Activated naive CD4-positive, alpha-beta T cell treated with anti-CD3 and anti-CD28 coated beads for 36 hours (primary cell): Measurements from ENCODE around the gene MORF4L2. TPM values are rescaled to one million over a fixed set of nuclear protein-coding genes. Genes with fewer than 3 reads are reported as not detected.
A peak's percentile ranks its signal among the peaks of the same experiment; 100 is the strongest.
"Not testable (repeated sequence)": the region's sequence is repeated elsewhere in the genome, so short reads cannot be mapped to it uniquely, and the experiment has no call there.

ENCODE experiments used
- CTCF ChIA-PET: fragments of 350-600 bp; sonication (Branson Sonifier 250); formaldehyde crosslinking; loops from one replicate; lab custom pipeline; 2021; ENCODE audit warnings: antibody characterized with exemption; lab: Charles Lee
- DNase-seq: peaks from one replicate; pipeline ENCODE4 v3.0.0-alpha.2; 2020
- H3K27ac Mint-ChIP-seq: one replicate; pipeline ENCODE4 v1.8.0; 2021; ENCODE audit warnings: mild to moderate bottlenecking, mixed read lengths
- H3K27me3 Mint-ChIP-seq: one replicate; pipeline ENCODE4 v1.8.0; 2021; ENCODE audit warnings: low read depth, mixed read lengths
- H3K36me3 Mint-ChIP-seq: one replicate; pipeline ENCODE4 v1.8.0; 2021; ENCODE audit warnings: low read depth, mixed read lengths
- H3K4me1 Mint-ChIP-seq: one replicate; pipeline ENCODE4 v1.8.0; 2021; ENCODE audit warnings: low read depth, mixed read lengths
- H3K4me3 Mint-ChIP-seq: one replicate; pipeline ENCODE4 v1.8.0; 2021; ENCODE audit warnings: mild to moderate bottlenecking, moderate library complexity, mixed read lengths
- H3K9me3 Mint-ChIP-seq: one replicate; pipeline ENCODE4 v1.8.0; 2021; ENCODE audit warnings: mixed read lengths
- intact Hi-C: fragments of 100-400 bp; cut with micrococcal nuclease; formaldehyde crosslinking; loops from one replicate; pipeline ENCODE4 v1.15.1; 2023
- total RNA-seq, 2 experiments: library from RNA; stranded (reverse); gene quantifications; one replicate each; pipeline ENCODE4 v1.2.3, GENCODE V29; 2021

Gene MORF4L2
- total RNA-seq, 2 experiments from 2014 or later, result 181 to 183 TPM

GRCh38 chrX:103644125-103644524, 42.4 kb downstream of the MORF4L2 start:
- H3K4me1 Mint-ChIP-seq, result no peaks in the 10 kb centered on the region
- no peaks in the 10 kb centered on the region for H3K36me3 Mint-ChIP-seq
- H3K4me3 Mint-ChIP-seq, result no peak overlapping the region
- CTCF ChIA-PET, result no interaction called here
- H3K9me3 Mint-ChIP-seq, result no peaks in the 10 kb centered on the region
- DNase-seq, result no peak
- intact Hi-C loops, result no loop called here
- H3K27me3 Mint-ChIP-seq, result no peaks in the 10 kb centered on the region
- H3K27ac Mint-ChIP-seq, result no peak overlapping the region

DNA sequence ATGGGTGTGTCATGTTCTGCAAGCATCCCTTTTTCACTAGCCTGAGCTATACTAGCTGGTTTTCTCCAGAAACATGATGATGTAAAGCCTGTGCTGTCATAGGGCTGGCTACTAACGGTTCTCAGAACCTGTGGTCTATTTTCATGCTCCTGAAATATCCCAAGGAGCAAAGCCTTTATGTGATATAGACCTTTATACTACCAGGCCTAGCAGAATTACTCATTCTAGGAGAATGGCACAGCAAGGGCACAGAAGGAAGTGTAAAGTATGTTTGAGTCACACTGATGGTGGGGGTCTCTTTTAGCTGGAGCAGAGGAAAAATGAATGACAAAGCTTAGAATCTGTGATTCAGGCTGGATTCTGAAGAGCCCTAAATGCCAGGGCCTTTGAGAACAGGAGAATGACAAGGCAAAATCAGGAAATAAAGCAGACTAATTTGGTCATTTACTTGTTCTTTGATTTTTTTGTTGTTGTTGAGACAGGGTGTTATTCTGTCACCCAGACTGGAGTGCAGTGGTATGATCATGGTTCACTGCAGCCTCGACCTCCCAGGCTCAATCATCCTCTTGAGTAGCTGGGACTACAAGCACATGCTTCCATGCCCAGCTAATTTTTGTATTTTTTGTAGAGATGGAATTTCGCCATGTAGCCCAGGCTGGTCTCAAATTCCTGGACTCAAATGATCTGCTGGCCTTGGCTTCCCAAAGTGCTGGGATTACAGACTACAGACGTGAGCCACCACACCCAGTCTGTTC, 45.9 kb downstream of the MORF4L2 start:
- H3K36me3 Mint-ChIP-seq, result no peaks in the 10 kb centered on the region
- intact Hi-C loops, result no loop called here
- H3K4me3 Mint-ChIP-seq, result no peak overlapping the region
- no peak for DNase-seq
- no peaks in the 10 kb centered on the region for H3K27me3 Mint-ChIP-seq
- no peaks in the 10 kb centered on the region for H3K4me1 Mint-ChIP-seq
- CTCF ChIA-PET, result no interaction called here
- H3K27ac Mint-ChIP-seq, result no peak overlapping the region
- no peaks in the 10 kb centered on the region for H3K9me3 Mint-ChIP-seq

DNA sequence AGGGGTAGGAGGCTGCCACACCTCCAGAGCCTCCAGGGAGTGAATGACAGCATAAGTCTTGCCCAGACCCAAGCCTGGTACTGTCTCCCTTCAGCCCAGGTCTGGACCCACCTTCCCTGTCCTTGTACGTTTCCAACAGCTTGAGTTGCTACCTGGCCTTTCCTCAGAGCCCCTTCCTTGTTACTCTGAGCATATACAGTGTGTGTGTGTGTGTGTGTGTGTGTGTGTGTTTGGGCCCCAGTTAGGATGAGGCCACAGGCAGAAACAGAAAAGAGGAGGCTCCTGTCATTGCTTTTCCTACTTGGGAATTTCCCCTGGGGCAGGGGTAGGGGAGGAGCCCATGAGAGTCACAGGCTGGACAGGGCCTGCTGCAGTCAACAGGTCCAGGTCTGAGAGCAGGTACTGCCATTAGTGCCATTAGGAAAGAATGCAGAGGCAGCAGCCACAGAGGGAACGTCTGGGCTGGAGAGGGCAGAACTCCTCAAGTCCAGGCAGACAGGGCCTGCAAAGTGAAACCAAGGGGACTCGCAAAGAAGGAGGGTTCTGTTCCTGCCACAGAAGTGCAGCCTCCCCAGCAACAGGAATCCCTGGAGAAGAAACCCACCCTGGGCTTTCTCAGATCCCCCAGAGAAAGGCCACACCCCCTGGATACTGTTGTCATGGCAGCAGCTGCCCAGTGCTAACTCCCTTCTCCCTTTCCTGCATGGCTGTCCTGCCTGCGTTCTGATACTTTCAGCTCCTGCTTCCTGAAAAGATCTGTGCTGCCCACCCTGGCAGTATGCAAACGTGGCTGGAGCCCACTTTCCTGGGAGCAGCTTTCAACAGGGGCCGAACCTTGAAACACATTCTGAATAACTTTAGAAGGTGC, 47.8 kb downstream of the MORF4L2 start:
- not testable (repeated sequence) for H3K27ac Mint-ChIP-seq

DNA sequence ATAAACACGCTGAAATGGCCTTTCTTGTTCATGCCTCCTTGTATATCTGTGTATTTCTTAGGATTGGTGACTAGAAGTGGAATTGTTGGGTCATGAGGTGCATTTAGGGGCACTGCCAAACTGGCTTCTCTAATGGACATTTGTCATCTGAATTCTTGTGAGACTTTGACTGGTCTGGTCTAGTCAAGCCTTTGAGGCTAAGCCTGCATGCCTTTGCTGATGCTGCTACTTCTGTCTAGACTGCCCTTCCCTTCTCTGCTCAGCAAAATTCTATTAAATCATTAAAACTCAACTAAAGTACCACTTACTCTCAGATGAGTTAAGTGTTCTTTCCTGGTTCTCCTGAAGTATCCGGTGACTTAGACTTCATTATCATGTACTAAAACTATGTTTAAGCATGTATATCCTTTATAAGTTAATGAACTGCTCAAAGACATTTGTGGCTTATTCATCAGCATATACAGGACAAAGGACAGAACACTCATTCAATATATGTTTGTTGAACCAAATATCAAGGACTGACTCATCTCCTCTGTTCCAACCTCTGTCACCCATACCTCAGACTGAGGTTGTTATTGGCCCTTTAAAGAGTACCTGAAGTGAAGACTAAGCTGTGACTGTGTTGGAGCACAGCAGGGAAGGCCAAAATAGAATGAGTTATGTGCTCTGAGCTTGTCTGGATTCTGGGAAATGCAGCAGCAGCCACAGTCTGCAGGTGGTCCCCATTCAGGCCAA, 48.7 kb downstream of the MORF4L2 start:
- Mint-ChIP-seq H3K4me3 (no peak overlapping the region), H3K36me3 (no peaks in the 10 kb centered on the region), H3K4me1 (no peaks in the 10 kb centered on the region), H3K27me3 (no peaks in the 10 kb centered on the region), H3K9me3 (no peaks in the 10 kb centered on the region), H3K27ac (no peak overlapping the region)
- CTCF ChIA-PET, result no interaction called here
- DNase-seq, result no peak
- intact Hi-C loops, result no loop called here

More for the DNA sequence above, 47.8 kb downstream of the MORF4L2 start:
- intact Hi-C loops, CTCF ChIA-PET, H3K27me3 Mint-ChIP-seq, H3K9me3 Mint-ChIP-seq, H3K4me1 Mint-ChIP-seq, H3K36me3 Mint-ChIP-seq, H3K4me3 Mint-ChIP-seq, DNase-seq: not testable (repeated sequence)

DNA sequence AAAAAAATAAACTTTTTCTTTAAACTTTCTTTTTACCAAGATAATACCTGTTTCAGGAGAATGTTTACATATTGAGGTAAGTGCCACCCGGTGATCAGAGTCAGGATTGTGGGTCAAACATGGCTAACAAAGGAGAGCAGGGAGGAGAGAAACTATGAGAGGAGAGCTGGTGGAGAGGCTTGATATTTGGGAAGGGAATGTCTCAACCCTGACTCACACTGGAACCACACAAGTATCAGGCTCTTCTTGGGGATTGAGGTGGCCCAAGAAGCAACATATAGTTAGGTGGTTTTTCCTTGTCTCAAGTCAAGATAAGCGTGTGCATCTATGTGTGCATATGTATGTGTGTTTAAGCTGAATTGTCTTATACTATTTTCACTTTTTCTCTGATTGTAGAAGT, 51.1 kb downstream of the MORF4L2 start:
- DNase-seq, result no peak
- Mint-ChIP-seq H3K36me3 (no peaks in the 10 kb centered on the region), H3K27ac (no peak overlapping the region), H3K9me3 (no peaks in the 10 kb centered on the region), H3K4me1 (no peaks in the 10 kb centered on the region), H3K27me3 (no peaks in the 10 kb centered on the region), H3K4me3 (no peak overlapping the region)
- intact Hi-C loops, result no loop called here
- CTCF ChIA-PET, result no interaction called here

DNA sequence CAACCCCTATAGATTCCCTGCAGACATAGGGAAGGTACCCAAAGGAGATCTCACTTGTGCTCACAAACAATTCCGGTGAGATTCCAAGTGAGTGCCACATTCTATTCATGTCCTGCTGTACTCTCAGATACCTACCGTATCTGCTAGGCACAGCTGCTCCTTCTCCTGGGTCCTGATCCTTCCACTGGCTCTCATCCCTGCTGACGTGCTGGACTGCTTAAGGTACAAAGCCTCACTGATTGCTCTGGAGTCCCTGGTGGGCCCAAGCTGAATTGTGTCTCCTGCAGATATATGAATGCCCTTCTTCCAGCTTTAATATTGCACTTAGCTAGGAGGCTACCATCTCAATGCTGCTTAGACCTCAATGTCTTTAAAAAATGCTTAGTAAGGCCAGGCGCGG, 55.4 kb downstream of the MORF4L2 start:
- Mint-ChIP-seq H3K27ac (no peak overlapping the region), H3K9me3 (no peaks in the 10 kb centered on the region), H3K4me1 (peaks cover 19% of the 10 kb centered on the region), H3K36me3 (no peaks in the 10 kb centered on the region), H3K27me3 (no peaks in the 10 kb centered on the region), H3K4me3 (no peak overlapping the region)
- CTCF ChIA-PET, result interaction anchor here (0.6 to 1.1 kb wide), 3 partner anchors 17 to 505 kb away, joined by 3 read pairs; no protein-coding TSS in a partner anchor
- intact Hi-C loops, result no loop called here
- DNase-seq, result no peak

- H3K27ac Mint-ChIP-seq, result no peak overlapping the region
- H3K4me3 Mint-ChIP-seq, result peak overlapping the region; percentile 87
- H3K4me1 Mint-ChIP-seq, result peaks cover 19% of the 10 kb centered on the region
- DNase-seq, result no peak
- CTCF ChIA-PET, result interaction anchor here (0.6 to 0.7 kb wide), 2 partner anchors 55 to 81 kb away, joined by 3 read pairs; partner anchors contain the start of gene TMEM31
- H3K36me3 Mint-ChIP-seq, result no peaks in the 10 kb centered on the region
- intact Hi-C loops, result no loop called here
- no peaks in the 10 kb centered on the region for H3K27me3 Mint-ChIP-seq
- no peaks in the 10 kb centered on the region for H3K9me3 Mint-ChIP-seq
These were observed 56.4 kb downstream of the MORF4L2 start for GRCh38 chrX:103630171-103630511.

DNA sequence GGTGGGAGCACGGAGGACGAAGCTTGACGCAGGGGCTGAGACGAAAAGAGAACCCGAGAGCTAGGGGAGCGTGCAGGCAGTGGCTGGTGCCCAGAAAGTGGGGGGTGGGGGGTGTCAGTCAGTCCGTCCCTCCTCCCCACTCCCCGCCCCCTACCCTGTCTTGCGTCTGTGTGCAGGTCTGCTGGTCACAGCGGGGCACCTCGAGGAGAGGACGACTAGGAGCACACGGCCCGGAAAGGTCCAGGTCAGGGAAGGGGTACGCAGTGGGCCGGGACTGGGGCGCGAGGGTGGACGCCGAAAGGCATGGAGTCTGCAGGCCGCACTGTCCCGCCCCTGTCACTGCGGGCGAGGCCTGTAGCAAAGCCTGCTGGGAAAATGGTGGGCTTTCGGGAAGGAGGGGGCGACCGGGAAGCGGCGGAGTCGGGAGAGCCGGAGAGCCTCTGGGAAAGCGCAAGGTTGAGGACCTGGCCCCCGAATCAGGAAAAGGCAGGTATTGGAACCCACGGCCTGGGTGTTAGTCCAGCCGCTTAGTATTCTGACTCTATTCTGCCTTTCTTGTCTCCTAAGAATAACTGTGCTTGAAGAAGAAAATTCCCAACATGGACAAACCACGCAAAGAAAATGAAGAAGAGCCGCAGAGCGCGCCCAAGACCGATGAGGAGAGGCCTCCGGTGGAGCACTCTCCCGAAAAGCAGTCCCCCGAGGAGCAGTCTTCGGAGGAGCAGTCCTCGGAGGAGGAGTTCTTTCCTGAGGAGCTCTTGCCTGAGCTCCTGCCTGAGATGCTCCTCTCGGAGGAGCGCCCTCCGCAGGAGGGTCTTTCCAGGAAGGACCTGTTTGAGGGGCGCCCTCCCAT, 57.0 kb downstream of the MORF4L2 start:
- H3K4me1 Mint-ChIP-seq, result peaks cover 19% of the 10 kb centered on the region
- peak overlapping the region; percentile 87 for H3K4me3 Mint-ChIP-seq
- peak overlapping the region; percentile 87 for H3K27ac Mint-ChIP-seq
- intact Hi-C loops, result loop anchor here (2.0 to 5.0 kb wide), 4 partner anchors 21 to 289 kb away; no protein-coding TSS in a partner anchor
- no peaks in the 10 kb centered on the region for H3K9me3 Mint-ChIP-seq
- H3K27me3 Mint-ChIP-seq, result no peaks in the 10 kb centered on the region
- H3K36me3 Mint-ChIP-seq, result no peaks in the 10 kb centered on the region
- CTCF ChIA-PET, result interaction anchor here (0.6 to 0.7 kb wide), 2 partner anchors 55 to 574 kb away, joined by 3 read pairs; no protein-coding TSS in a partner anchor
- DNase-seq, result peak; percentile 33

- H3K4me3 Mint-ChIP-seq, result peak within 1 kb of the TSS; percentile 87
These were observed 57.8 kb downstream of the MORF4L2 start, which contains the start of gene TCEAL1 for GRCh38 chrX:103628386-103629317. TSS of gene TCEAL1 (plus strand) at chrX:103628975. CDS start at chrX:103629917, 942 bp downstream.

DNA sequence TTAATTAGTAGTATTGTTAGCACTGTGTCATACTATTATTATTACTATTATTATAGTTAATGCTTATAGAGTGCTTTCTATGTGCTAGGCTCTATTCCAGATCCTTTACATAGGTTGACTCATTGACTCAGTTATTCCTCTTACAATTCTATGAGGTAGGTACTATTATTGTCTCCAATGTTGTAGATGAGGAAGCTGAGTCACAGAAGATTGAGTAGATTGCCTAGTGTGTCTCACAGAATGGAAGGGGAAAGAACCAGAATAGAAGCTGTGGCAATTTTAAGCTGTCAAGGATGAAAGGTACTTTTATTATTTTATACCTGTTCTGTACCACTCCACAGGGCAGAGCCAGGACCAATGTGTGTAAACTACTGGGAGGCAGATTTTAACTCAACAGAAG, 59.6 kb downstream of the MORF4L2 start:
- no peak overlapping the region for H3K27ac Mint-ChIP-seq
- H3K36me3 Mint-ChIP-seq, result no peaks in the 10 kb centered on the region
- peaks cover 19% of the 10 kb centered on the region for H3K4me1 Mint-ChIP-seq
- intact Hi-C loops, result loop anchor here (5.0 kb wide), 1 partner anchor 95 kb away; no protein-coding TSS in a partner anchor
- no peaks in the 10 kb centered on the region for H3K27me3 Mint-ChIP-seq
- no peak for DNase-seq
- H3K9me3 Mint-ChIP-seq, result no peaks in the 10 kb centered on the region
- no peak overlapping the region for H3K4me3 Mint-ChIP-seq
- CTCF ChIA-PET, result interaction anchor here (0.6 kb wide), 2 partner anchors 61 to 63 kb away, joined by 3 to 5 read pairs; no protein-coding TSS in a partner anchor

More at GRCh38 chrX:103628386-103629317, 57.8 kb downstream of the MORF4L2 start, which contains the start of gene TCEAL1:
- Mint-ChIP-seq H3K36me3 (no peaks in the 10 kb centered on the region), H3K27me3 (no peaks in the 10 kb centered on the region), H3K27ac (peak within 1 kb of the TSS; percentile 87), H3K9me3 (no peaks in the 10 kb centered on the region), H3K4me1 (peaks cover 19% of the 10 kb centered on the region)
- CTCF ChIA-PET, result interaction anchor here (0.6 kb wide), 1 partner anchor 575 kb away, joined by 3 read pairs; no protein-coding TSS in a partner anchor
- DNase-seq, result peak; percentile 54
- intact Hi-C loops, result loop anchor here (1.0 to 5.0 kb wide), 5 partner anchors 20 to 290 kb away; partner anchors contain the start of gene MORF4L2
